ENCODE data around the gene NGEF. TPM values are rescaled to one million over a fixed set of nuclear protein-coding genes. Genes with fewer than 3 reads are reported as not detected.

Gene NGEF
- total RNA-seq, 1 donor from 2014 or later = 0.53 TPM

GRCh38 chr2:232925153-232925820 is 87.8 kb downstream of the NGEF start:
- no peaks in the 10 kb centered on the region for H3K36me3 ChIP-seq (ENCODE audit: control insufficient read depth, insufficient read depth, low read length)

GRCh38 chr2:232924433-232924832 is 88.6 kb downstream of the NGEF start:
- TF ChIP-seq CTCF (IDR thresholded peaks at IDR 0.05; ENCODE audit: insufficient read depth, low read length, severe bottlenecking) = no peak
- H3K27me3 ChIP-seq (ENCODE audit: control insufficient read depth, insufficient read depth, low read length) = peaks cover 24% of the 10 kb centered on the region
- no peak overlapping the region for H3K4me3 ChIP-seq (ENCODE audit: low read depth, low read length)
- no peak for FAIRE-seq
- H3K36me3 ChIP-seq (ENCODE audit: control insufficient read depth, insufficient read depth, low read length) = no peaks in the 10 kb centered on the region
- DNase-seq (ENCODE audit: low read depth) = no peak

More at GRCh38 chr2:232925153-232925820, 87.8 kb downstream of the NGEF start:
- Histone ChIP-seq H3K27me3 (ENCODE audit: control insufficient read depth, insufficient read depth, low read length) (peaks cover 24% of the 10 kb centered on the region), H3K4me3 (ENCODE audit: low read depth, low read length) (no peak overlapping the region)
- no peak for FAIRE-seq
- TF ChIP-seq CTCF (IDR thresholded peaks at IDR 0.05; ENCODE audit: insufficient read depth, low read length, severe bottlenecking) = no peak
- no peak for DNase-seq (ENCODE audit: low read depth)

- FAIRE-seq (no peak), DNase-seq (ENCODE audit: low read depth) (no peak)
- Histone ChIP-seq H3K27me3 (ENCODE audit: control insufficient read depth, insufficient read depth, low read length) (peaks cover 9% of the 10 kb centered on the region), H3K4me3 (ENCODE audit: low read depth, low read length) (no peak overlapping the region), H3K36me3 (ENCODE audit: control insufficient read depth, insufficient read depth, low read length) (no peaks in the 10 kb centered on the region)
- no peak for TF ChIP-seq CTCF (IDR thresholded peaks at IDR 0.05; ENCODE audit: insufficient read depth, low read length, severe bottlenecking)
Observed at GRCh38 chr2:232920760-232921159, 92.3 kb downstream of the NGEF start.

- no peak overlapping the region for H3K4me3 ChIP-seq (ENCODE audit: low read depth, low read length)
- H3K27me3 ChIP-seq (ENCODE audit: control insufficient read depth, insufficient read depth, low read length) = peaks cover 3% of the 10 kb centered on the region
- TF ChIP-seq CTCF (IDR thresholded peaks at IDR 0.05; ENCODE audit: insufficient read depth, low read length, severe bottlenecking) = no peak
- no peak for FAIRE-seq
- no peaks in the 10 kb centered on the region for H3K36me3 ChIP-seq (ENCODE audit: control insufficient read depth, insufficient read depth, low read length)
- DNase-seq (ENCODE audit: low read depth) = no peak
Observed at GRCh38 chr2:232920055-232920454, 93.0 kb downstream of the NGEF start.

- no peak for FAIRE-seq
- Histone ChIP-seq H3K4me3 (ENCODE audit: low read depth, low read length) (no peak overlapping the region), H3K36me3 (ENCODE audit: control insufficient read depth, insufficient read depth, low read length) (no peaks in the 10 kb centered on the region), H3K27me3 (ENCODE audit: control insufficient read depth, insufficient read depth, low read length) (peaks cover 3% of the 10 kb centered on the region)
- no peak for TF ChIP-seq CTCF (IDR thresholded peaks at IDR 0.05; ENCODE audit: insufficient read depth, low read length, severe bottlenecking)
- no peak for DNase-seq (ENCODE audit: low read depth)
Observed at GRCh38 chr2:232919141-232919540, 93.9 kb downstream of the NGEF start.

GRCh38 chr2:232913903-232914302 is 99.2 kb downstream of the NGEF start:
- no peaks in the 10 kb centered on the region for H3K36me3 ChIP-seq (ENCODE audit: control insufficient read depth, insufficient read depth, low read length)
- no peak for FAIRE-seq
- peaks cover 3% of the 10 kb centered on the region for H3K27me3 ChIP-seq (ENCODE audit: control insufficient read depth, insufficient read depth, low read length)
- no peak overlapping the region for H3K4me3 ChIP-seq (ENCODE audit: low read depth, low read length)
- TF ChIP-seq CTCF (IDR thresholded peaks at IDR 0.05; ENCODE audit: insufficient read depth, low read length, severe bottlenecking) = no peak
- DNase-seq (ENCODE audit: low read depth) = no peak
